H1 (cell line): Measurements from ENCODE around the gene KDM6A. TPM values are rescaled to one million over a fixed set of nuclear protein-coding genes. Genes with fewer than 3 reads are reported as not detected.

Experiments
- CTCF ChIA-PET: fragments of 300-600 bp; sonication (Branson Sonifier 250); formaldehyde crosslinking; loops from one replicate; lab custom pipeline; 2021; ENCODE audit not compliant: partially characterized antibody; lab: Charles Lee
- POLR2A ChIA-PET: fragments of 300-600 bp; sonication (Branson Sonifier 250); formaldehyde crosslinking; loops from one replicate; lab custom pipeline; 2021; ENCODE audit warnings: inconsistent platforms; ENCODE audit not compliant: partially characterized antibody; lab: Charles Lee
- DNase-seq, 2 experiments: peaks; one replicate each; pipeline versions ENCODE4 v3.0.0 to v3.0.0-alpha.2; 2010 to 2022; ENCODE audit warnings: low spot score in 2 of 2, low read depth in 1 of 2, mixed read lengths in 1 of 2
- FAIRE-seq: peaks from 2 replicates; lab custom pipeline; 2011; peaks lifted over from hg19 to GRCh38; lab: Jason Lieb, UNC
- H2AFZ ChIP-seq: 2 replicates; pipeline ENCODE4 v1.8.1; 2012; ENCODE audit warnings: low read length, inconsistent platforms
- H2AK5ac ChIP-seq: 2 replicates; pipeline ENCODE4 v1.6.1; 2013; ENCODE audit warnings: low read depth, low read length
- H2BK120ac ChIP-seq: replicated peaks from 2 replicates; pipeline ENCODE3; 2013; ENCODE audit warnings: low read depth, low read length, inconsistent platforms
- H2BK12ac ChIP-seq: 2 replicates; pipeline ENCODE4 v1.6.1; 2013; ENCODE audit warnings: low read depth, low read length
- H2BK15ac ChIP-seq: 2 replicates; pipeline ENCODE4 v1.6.1; 2013; ENCODE audit warnings: low read length
- H2BK20ac ChIP-seq: 2 replicates; pipeline ENCODE4 v1.6.1; 2013; ENCODE audit warnings: low read length
- H2BK5ac ChIP-seq: 2 replicates; pipeline ENCODE4 v1.6.1; 2013; ENCODE audit warnings: low read depth, low read length
- H3K14ac ChIP-seq: 2 replicates; pipeline ENCODE4 v1.6.1; 2013; ENCODE audit warnings: inconsistent platforms; ENCODE audit not compliant: insufficient read length
- H3K18ac ChIP-seq: 2 replicates; pipeline ENCODE4 v1.6.1; 2013; ENCODE audit warnings: low read length; ENCODE audit errors: extremely low read depth
- H3K23ac ChIP-seq: 2 replicates; pipeline ENCODE4 v1.6.1; 2013; ENCODE audit warnings: inconsistent platforms; ENCODE audit not compliant: insufficient read length
- H3K23me2 ChIP-seq: 2 replicates; pipeline ENCODE4 v1.6.1; 2013; ENCODE audit warnings: low read depth, low read length
- H3K27ac ChIP-seq: 2 replicates; pipeline ENCODE4 v1.6.1; 2011; ENCODE audit warnings: low read depth, low read length, inconsistent platforms
- H3K27me3 ChIP-seq, 4 experiments: replicated peaks in 1 of 4; 1 replicate in 1 of 4; 2 replicates in 3 of 4; pipeline versions ENCODE4 v1.6.1 to v1.8.1; 2011 to 2013; ENCODE audit warnings: low read length in 3 of 4, mild to moderate bottlenecking in 3 of 4, inconsistent platforms in 2 of 4, mixed read lengths in 2 of 4, moderate library complexity in 1 of 4; ENCODE audit not compliant: control insufficient read depth in 3 of 4, insufficient read depth in 3 of 4; ENCODE audit errors: extremely low read depth in 1 of 4
- H3K36me3 ChIP-seq, 4 experiments: 2 replicates each; pipeline versions ENCODE4 v1.6.1 to v1.8.1; 2011 to 2013; ENCODE audit warnings: mild to moderate bottlenecking in 4 of 4, low read length in 3 of 4, moderate library complexity in 2 of 4, control low read depth in 1 of 4, inconsistent platforms in 1 of 4; ENCODE audit not compliant: insufficient read depth in 4 of 4, control insufficient read depth in 2 of 4
- H3K4ac ChIP-seq: replicated peaks from 2 replicates; pipeline ENCODE3; 2013; ENCODE audit warnings: low read length, low read depth, mixed read lengths, inconsistent platforms; ENCODE audit not compliant: insufficient read length
- H3K4me1 ChIP-seq, 4 experiments: replicated peaks in 1 of 4; 1 replicate in 1 of 4; 2 replicates in 3 of 4; pipeline versions ENCODE4 v1.6.1 to v1.8.1; 2011 to 2013; ENCODE audit warnings: low read length in 3 of 4, inconsistent platforms in 2 of 4, mixed read lengths in 1 of 4; ENCODE audit not compliant: insufficient read depth in 4 of 4, control insufficient read depth in 3 of 4
- H3K4me2 ChIP-seq, 2 experiments: 2 replicates each; pipeline versions ENCODE4 v1.6.1 to v1.8.1; 2011 to 2013; ENCODE audit warnings: low read depth in 2 of 2, low read length in 2 of 2, control low read depth in 1 of 2, inconsistent platforms in 1 of 2, mild to moderate bottlenecking in 1 of 2; ENCODE audit not compliant: insufficient read depth in 1 of 2
- H3K4me3 ChIP-seq, 4 experiments: fragments of 200-600, 300-600 bp in 1 of 4; sonication (generic), shearing (Covaris generic), sonication (Bioruptor Twin) in 1 of 4; 2 replicates each; pipeline versions ENCODE4 v1.5.1 to v1.8.1; 2011 to 2016; ENCODE audit warnings: low read length in 4 of 4, low read depth in 3 of 4, control low read depth in 2 of 4, inconsistent platforms in 2 of 4, mild to moderate bottlenecking in 2 of 4, mixed read lengths in 1 of 4, moderate library complexity in 1 of 4; ENCODE audit not compliant: insufficient read depth in 2 of 4; ENCODE audit errors: extremely low read depth in 1 of 4
- H3K56ac ChIP-seq: replicated peaks from 2 replicates; pipeline ENCODE3; 2013; ENCODE audit warnings: low read depth, mild to moderate bottlenecking, mixed read lengths, low read length, inconsistent platforms; ENCODE audit not compliant: insufficient read length
- H3K79me1 ChIP-seq: 2 replicates; pipeline ENCODE4 v1.6.1; 2013; ENCODE audit warnings: low read depth, low read length, control low read depth
- H3K79me2 ChIP-seq, 2 experiments: 2 replicates each; pipeline versions ENCODE4 v1.6.1 to v1.8.1; 2012 to 2013; ENCODE audit warnings: low read length in 2 of 2, mild to moderate bottlenecking in 2 of 2, inconsistent platforms in 1 of 2; ENCODE audit not compliant: insufficient read depth in 2 of 2, control insufficient read depth in 1 of 2
- H3K9ac ChIP-seq, 4 experiments: replicated peaks in 1 of 4; 1 replicate in 1 of 4; 2 replicates in 3 of 4; pipeline versions ENCODE4 v1.6.1 to v1.8.1; 2011 to 2013; ENCODE audit warnings: low read depth in 3 of 4, low read length in 3 of 4, control low read depth in 2 of 4, mild to moderate bottlenecking in 2 of 4, moderate library complexity in 2 of 4, inconsistent platforms in 1 of 4; ENCODE audit errors: extremely low read depth in 1 of 4
- H3K9me3 ChIP-seq, 2 experiments: 2 replicates each; pipeline versions ENCODE4 v1.6.1 to v1.8.1; 2012 to 2013; ENCODE audit warnings: mild to moderate bottlenecking in 2 of 2, moderate library complexity in 2 of 2, control low read depth in 1 of 2, inconsistent platforms in 1 of 2, low read depth in 1 of 2, low read length in 1 of 2, mixed read lengths in 1 of 2; ENCODE audit not compliant: insufficient read depth in 2 of 2
- H4K20me1 ChIP-seq, 2 experiments: replicated peaks in 1 of 2; 2 replicates each; pipeline versions ENCODE3 to v1.8.1; 2011 to 2013; ENCODE audit warnings: inconsistent platforms in 2 of 2, low read length in 2 of 2, mild to moderate bottlenecking in 1 of 2; ENCODE audit not compliant: insufficient read depth in 2 of 2, control insufficient read depth in 1 of 2
- H4K5ac ChIP-seq: 2 replicates; pipeline ENCODE4 v1.6.1; 2013; ENCODE audit warnings: low read length, low read depth, mixed read lengths, inconsistent platforms; ENCODE audit not compliant: insufficient read length
- H4K8ac ChIP-seq: 2 replicates; pipeline ENCODE4 v1.8.0; 2013; ENCODE audit warnings: mild to moderate bottlenecking, moderate library complexity, low read length, inconsistent platforms; ENCODE audit not compliant: insufficient read depth; ENCODE audit errors: extremely low read depth
- H4K91ac ChIP-seq: replicated peaks from 2 replicates; pipeline ENCODE3; 2013; ENCODE audit warnings: low read length, mixed read lengths, inconsistent platforms; ENCODE audit not compliant: insufficient read length
- BCL11A ChIP-seq, 2 experiments: IDR thresholded peaks; one replicate each; pipeline ENCODE4 v1.6.1; 2011; ENCODE audit warnings: low read depth in 2 of 2, low read length in 2 of 2, mild to moderate bottlenecking in 2 of 2
- CTBP2 ChIP-seq: IDR thresholded peaks from 2 replicates; pipeline ENCODE4 v1.7.0; 2011; ENCODE audit warnings: borderline replicate concordance, mild to moderate bottlenecking, moderate library complexity, mixed read lengths, low read length; ENCODE audit not compliant: insufficient read depth, insufficient read length
- EP300 ChIP-seq, 2 experiments: IDR thresholded peaks; 1 replicate in 1 of 2; 2 replicates in 1 of 2; pipeline ENCODE4 v1.6.1; 2011 to 2012; ENCODE audit warnings: low read depth in 2 of 2, low read length in 2 of 2, mild to moderate bottlenecking in 2 of 2, borderline replicate concordance in 1 of 2, inconsistent platforms in 1 of 2, moderate library complexity in 1 of 2
- PHF8 ChIP-seq: fragments of 200-600 bp; sonication (generic); conservative IDR thresholded peaks from 2 replicates; pipeline ENCODE4 v1.7.1; 2012; ENCODE audit warnings: low read depth, mild to moderate bottlenecking, inconsistent platforms, low read length, moderate library complexity
- RBBP5 ChIP-seq: IDR thresholded peaks from 2 replicates; pipeline ENCODE4 v1.7.1; 2012; ENCODE audit warnings: low read depth, mild to moderate bottlenecking, inconsistent platforms, low read length, moderate library complexity, borderline replicate concordance
- RFX5 ChIP-seq: IDR thresholded peaks from 2 replicates; pipeline ENCODE4 v1.6.1; 2011; ENCODE audit warnings: low read depth, low read length, improper control_type of control experiment, borderline replicate concordance
- SAP30 ChIP-seq: fragments of 300-600 bp; sonication (generic); IDR thresholded peaks from 2 replicates; pipeline ENCODE4 v1.7.1; 2012; ENCODE audit warnings: low read length, moderate library complexity, mild to moderate bottlenecking, inconsistent platforms; ENCODE audit not compliant: insufficient read depth, insufficient replicate concordance
- SP2 ChIP-seq: IDR thresholded peaks from 2 replicates; pipeline ENCODE4 v1.6.1; 2012; ENCODE audit warnings: mild to moderate bottlenecking, low read length, inconsistent platforms
- TAF7 ChIP-seq: optimal IDR thresholded peaks from 2 replicates; pipeline ENCODE3; 2011; ENCODE audit warnings: low read depth, mild to moderate bottlenecking, inconsistent platforms, low read length, moderate library complexity, borderline replicate concordance
- TBP ChIP-seq: IDR thresholded peaks from 2 replicates; pipeline ENCODE4 v1.6.1; 2011; ENCODE audit warnings: low read depth, low read length, improper control_type of control experiment
- USF2 ChIP-seq: IDR thresholded peaks from 2 replicates; pipeline ENCODE4 v1.6.1; 2011; ENCODE audit warnings: low read length, improper control_type of control experiment
- YY1 ChIP-seq: IDR thresholded peaks from 2 replicates; pipeline ENCODE4 v1.6.1; 2011; ENCODE audit warnings: low read depth, mild to moderate bottlenecking, low read length
- WGBS, 2 experiments: shearing (Covaris generic) in 1 of 2; methylation state at CpG; one replicate each; pipeline versions ENCODE4 v1.1.6 to v1.1.7; 2013 to 2015; ENCODE audit warnings: low lambda C conversion rate in 2 of 2, mixed read lengths in 2 of 2, inconsistent platforms in 1 of 2, low coverage in 1 of 2, missing lambda C conversion rate in 1 of 2; ENCODE audit not compliant: insufficient replicate concordance in 2 of 2, insufficient coverage in 1 of 2, insufficient read length in 1 of 2; ENCODE audit errors: extremely low coverage in 1 of 2, missing lambda C conversion rate in 1 of 2; 5-methylcytosine and 5-hydroxymethylcytosine counted together
- polyA plus RNA-seq, 7 experiments: library from polyadenylated mRNA; depleted of rRNA in 3 of 7; stranded (reverse) in 5 of 7; unstranded in 2 of 7; fragments of >200 nt in 5 of 7; fragments of 200-250 nt in 2 of 7; gene quantifications; 1 replicate in 5 of 7; 2 replicates in 1 of 7; 4 replicates in 1 of 7; pipeline versions ENCODE4 v1.2.1 to v1.2.3, GENCODE V29; 2011 to 2013; ENCODE audit warnings: missing spikeins in 2 of 7, mixed read lengths in 2 of 7
- total RNA-seq: library from RNA; stranded (reverse); fragmentation: NEBNext Ultra II Directional; extraction: Animal tissue kit (Norgen Biotek cat#: 25700); gene quantifications from 2 replicates; pipeline ENCODE4 v1.2.1, GENCODE V29; 2021

The KDM6A gene
- total and polyA plus RNA-seq, 2 of the 8 experiments (the other 6 are each of a cell fraction or from before 2014, with no cell fraction given): 43.5 to 58.4 TPM

- no peaks in the 10 kb centered on the region for H4K20me1 ChIP-seq
- no peak for FAIRE-seq
- H3K56ac ChIP-seq: no peak overlapping the region
- no peak overlapping the region for H2BK15ac ChIP-seq
- H3K36me3 ChIP-seq: no peaks in the 10 kb centered on the region
- H4K5ac ChIP-seq: no peak overlapping the region
- H3K14ac ChIP-seq: no peak overlapping the region
- H3K23me2 ChIP-seq: no peaks in the 10 kb centered on the region
- peaks cover 2 to 93% of the 10 kb centered on the region in 2 experiments; a peak in 2 of 4 replicates for H3K79me2 ChIP-seq
- H3K4ac ChIP-seq: no peak overlapping the region
- no peak overlapping the region for H4K91ac ChIP-seq
- no peak overlapping the region for H2AK5ac ChIP-seq
- peaks cover 0 to 3% (median 1%) of the 10 kb centered on the region in 4 experiments; a peak in 1 of 7 replicates for H3K4me1 ChIP-seq
- no peak overlapping the region for H2AFZ ChIP-seq
- H3K9me3 ChIP-seq: no peaks in the 10 kb centered on the region; a peak in 1 of 4 replicates
- H3K27me3 ChIP-seq: no peaks in the 10 kb centered on the region
- no peak overlapping the region for H3K18ac ChIP-seq
- H3K9ac ChIP-seq: no peak overlapping the region
- H3K27ac ChIP-seq: no peak overlapping the region
- H3K4me2 ChIP-seq: no peak overlapping the region
- no peak overlapping the region for H2BK12ac ChIP-seq
- H2BK5ac ChIP-seq: no peak overlapping the region
- no peak for DNase-seq
- CTCF ChIA-PET: interaction anchor here (1.2 kb wide), 1 partner anchor 39 kb away, joined by 3 read pairs; no protein-coding TSS in a partner anchor
- no CpG with 5 or more reads among the region's 1 CpG for WGBS, 2 experiments
- no peak overlapping the region for H3K4me3 ChIP-seq
- POLR2A ChIA-PET: interaction anchor here (1.0 to 1.6 kb wide), 2 partner anchors 11 to 72 kb away, joined by 3 to 4 read pairs; partner anchors contain the start of gene KDM6A
- H4K8ac ChIP-seq: no peak overlapping the region
- no peak overlapping the region for H2BK120ac ChIP-seq
- H3K79me1 ChIP-seq: no peaks in the 10 kb centered on the region
- no peak overlapping the region for H2BK20ac ChIP-seq
- H3K23ac ChIP-seq: no peak overlapping the region
- no peak for TF ChIP-seq YY1
- TF ChIP-seq PHF8: no peak
- TF ChIP-seq TAF7: no peak
- TF ChIP-seq EP300 (IDR thresholded peaks at IDR 0.05; ENCODE audit: borderline replicate concordance in 1 of 2, low read depth in 2 of 2, low read length in 2 of 2): no peak
- no peak for TF ChIP-seq RFX5
- no peak for TF ChIP-seq BCL11A (IDR thresholded peaks at IDR 0.05; ENCODE audit: low read depth in 2 of 2, low read length in 2 of 2)
- no peak for TF ChIP-seq SAP30
- no peak for TF ChIP-seq SP2
- no peak for TF ChIP-seq USF2
- no peak for TF ChIP-seq RBBP5
- TF ChIP-seq TBP: no peak
- no peak for TF ChIP-seq CTBP2
These were observed 71.9 kb downstream of the KDM6A start for GRCh38 chrX:44944894-44945293.
